A549 (cell line): ENCODE measurements around the gene GMPS.

Source experiments
- CTCF ChIP-seq: fragments of >200 bp; sonication (Bioruptor Twin); formaldehyde crosslinking; IDR thresholded peaks from 3 replicates; pipeline ENCODE4 v1.5.1; 2016
- EP300 ChIP-seq, 2 experiments: fragments of >200 bp; sonication (Bioruptor Twin); formaldehyde crosslinking; IDR thresholded peaks; 2 replicates in 1 of 2; 3 replicates in 1 of 2; pipeline ENCODE4 v1.6.1; 2016 to 2017
- JUN ChIP-seq, 2 experiments: fragments of >200 bp; sonication (Bioruptor Twin); formaldehyde crosslinking; IDR thresholded peaks; 2 replicates in 1 of 2; 3 replicates in 1 of 2; pipeline ENCODE4 v1.6.1; 2016 to 2017

- TF ChIP-seq CTCF, result no peak
- no peak for TF ChIP-seq EP300 (IDR thresholded peaks at IDR 0.05)
- no peak for TF ChIP-seq JUN (IDR thresholded peaks at IDR 0.05)
Measured at GRCh38 chr3:155885292-155885691, 14.8 kb downstream of the GMPS start.
